KBM-7 (cell line): ENCODE measurements around the gene CDH23.
"Not testable (repeated sequence)": the region's sequence is repeated elsewhere in the genome, so short reads cannot be mapped to it uniquely, and the experiment has no call there.

Experiments used
- DNase-seq: peaks from one replicate; pipeline ENCODE4 v3.0.0-alpha.2; 2015
- in situ Hi-C: fragments of 300-500 bp; cut with MboI; formaldehyde crosslinking; loops from 2 replicates; pipeline ENCODE4 v1.14.3; 2020; ENCODE audit warnings: low sequenced_read_pairs, low pct_unique_long_range_greater_than_20kb, mixed read lengths

The CDH23 gene

DNA sequence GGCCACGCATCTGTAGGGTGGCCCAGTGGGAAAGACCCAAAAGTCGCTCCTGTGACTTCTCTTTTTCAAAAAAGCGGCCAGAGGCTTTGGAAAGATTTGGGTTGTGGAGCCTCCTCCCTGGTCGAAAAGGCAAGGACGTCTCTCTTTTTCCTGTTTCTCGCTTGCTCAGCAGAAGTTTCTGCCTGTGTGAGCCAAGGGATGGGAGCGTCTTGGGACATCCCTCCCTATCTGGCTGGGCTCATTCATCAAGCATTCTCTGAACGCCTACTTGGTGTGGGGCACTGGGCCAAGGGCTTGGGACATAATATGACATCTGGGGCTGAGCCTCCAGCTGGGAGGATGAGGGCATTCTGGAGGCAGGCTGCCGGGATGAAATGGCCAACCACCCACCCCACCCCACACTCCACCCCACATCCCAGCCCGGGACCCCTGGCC lies 201.9 kb downstream of the CDH23 start:
- DNase-seq = no peak
- in situ Hi-C loops = no loop called here

- no peak for DNase-seq
- in situ Hi-C loops = no loop called here
These were observed 202.8 kb downstream of the CDH23 start for GRCh38 chr10:71599518-71599917.

GRCh38 chr10:71600242-71600641 lies 203.5 kb downstream of the CDH23 start:
- in situ Hi-C loops, DNase-seq: not testable (repeated sequence)

DNA sequence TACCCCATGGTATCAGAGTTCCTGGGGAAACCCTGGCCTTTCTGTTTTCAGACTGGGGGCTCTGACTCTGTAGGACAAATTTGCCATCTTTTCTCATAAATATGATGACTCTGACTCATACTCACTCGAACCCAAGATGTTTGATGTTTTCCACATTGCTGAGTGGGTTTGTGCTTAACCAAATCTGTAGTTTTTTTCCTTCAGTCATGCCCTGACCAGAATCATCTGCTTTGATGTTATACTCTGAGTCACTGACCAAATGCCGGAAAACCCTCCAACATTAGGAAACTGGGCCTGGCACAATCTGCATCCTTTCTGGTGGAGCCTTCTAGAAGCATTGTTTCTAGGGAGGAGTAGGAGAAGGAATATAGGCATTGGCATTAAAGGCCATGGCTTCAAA lies 204.1 kb downstream of the CDH23 start:
- in situ Hi-C loops = no loop called here
- DNase-seq = no peak

DNA sequence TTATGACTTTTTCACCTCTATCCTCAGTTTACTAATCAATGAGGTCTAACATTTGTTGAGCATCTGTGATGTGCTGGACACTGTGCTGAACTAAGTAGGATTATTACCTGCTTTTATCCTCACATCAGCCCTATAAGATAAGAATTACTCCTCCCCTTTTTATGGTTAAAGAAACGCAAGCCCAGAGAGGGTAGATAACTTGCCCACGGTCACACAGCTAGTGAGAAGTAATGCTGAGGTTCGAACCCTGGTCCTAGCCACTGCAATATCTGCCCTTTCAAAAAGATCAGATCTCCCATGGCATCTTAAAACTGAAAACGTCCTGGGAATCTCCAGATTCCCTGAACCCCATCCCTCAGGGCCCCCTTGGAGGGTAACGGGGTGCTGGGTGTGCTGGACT lies 204.6 kb downstream of the CDH23 start:
- no peak for DNase-seq
- in situ Hi-C loops = no loop called here

GRCh38 chr10:71603150-71603549 lies 206.4 kb downstream of the CDH23 start:
- DNase-seq = no peak
- in situ Hi-C loops = no loop called here

GRCh38 chr10:71603754-71604153 lies 207.0 kb downstream of the CDH23 start:
- in situ Hi-C loops = no loop called here
- no peak for DNase-seq

DNA sequence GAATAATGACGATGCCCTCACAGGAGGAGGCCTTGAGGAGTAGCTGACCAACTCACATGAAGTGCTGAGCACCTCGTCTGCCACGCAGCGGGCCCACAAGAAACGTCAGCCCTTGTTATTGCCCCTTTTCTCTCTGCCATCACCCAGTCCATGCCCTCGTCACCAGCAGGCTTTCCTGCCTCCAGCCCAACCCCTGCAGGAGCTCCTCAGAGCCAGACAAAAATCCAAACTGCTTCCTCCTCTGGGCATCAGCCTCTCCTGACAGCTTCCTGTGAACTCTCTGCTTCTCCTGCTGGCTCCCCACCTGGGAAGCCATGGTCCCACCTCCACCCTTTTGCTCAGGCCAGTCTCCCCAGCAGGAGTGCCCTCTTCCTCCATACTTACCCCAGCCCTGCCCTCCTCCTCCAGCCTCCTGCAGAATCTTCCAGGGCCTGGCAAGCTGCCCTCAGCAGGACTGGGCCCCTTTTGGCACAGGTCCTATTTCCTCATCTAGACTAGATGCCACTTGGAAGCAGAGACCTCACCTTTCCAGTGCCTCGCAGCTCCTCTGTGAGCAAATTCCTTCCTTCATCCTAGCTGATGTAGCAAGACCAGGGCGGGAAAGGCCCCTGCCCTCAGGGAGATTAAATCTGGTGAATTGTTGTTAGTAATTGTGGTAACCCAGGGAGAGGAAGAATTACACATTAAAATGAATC lies 207.8 kb downstream of the CDH23 start:
- in situ Hi-C loops = no loop called here
- no peak for DNase-seq

DNA sequence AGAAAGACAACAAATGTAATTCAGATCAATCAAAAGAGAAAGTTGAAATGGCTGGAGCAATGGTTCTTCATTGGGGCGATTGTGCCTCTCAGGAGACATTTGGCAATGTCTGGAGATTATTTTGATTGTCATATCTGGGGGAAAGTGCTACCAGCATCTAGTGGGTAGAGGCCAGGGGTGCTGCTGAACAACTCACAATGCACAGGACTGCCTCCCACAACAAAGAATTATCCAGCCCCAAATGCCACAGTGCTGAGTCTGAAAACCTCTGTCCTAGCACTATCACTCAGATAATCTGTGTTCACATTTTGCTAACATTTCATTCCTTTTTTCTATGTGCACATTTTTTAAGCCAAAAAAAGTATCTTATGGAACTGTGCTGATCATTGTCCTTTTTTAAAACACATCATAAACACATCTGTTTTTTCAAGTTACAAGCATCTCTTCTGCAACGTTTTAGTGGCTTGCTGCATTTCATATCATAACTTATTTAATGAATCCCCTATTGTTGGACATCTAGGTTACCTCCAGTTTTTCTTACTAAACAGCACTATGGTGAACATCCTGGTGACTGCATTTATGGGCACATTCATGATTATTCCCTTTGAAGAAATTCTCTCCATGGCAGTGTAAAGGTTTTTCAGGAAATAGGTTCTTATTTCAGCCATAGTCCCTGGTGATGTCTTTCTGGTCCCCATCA lies 208.7 kb downstream of the CDH23 start:
- in situ Hi-C loops = no loop called here
- DNase-seq = no peak

GRCh38 chr10:71606257-71607081 lies 209.7 kb downstream of the CDH23 start:
- DNase-seq = no peak
- in situ Hi-C loops = no loop called here

DNA sequence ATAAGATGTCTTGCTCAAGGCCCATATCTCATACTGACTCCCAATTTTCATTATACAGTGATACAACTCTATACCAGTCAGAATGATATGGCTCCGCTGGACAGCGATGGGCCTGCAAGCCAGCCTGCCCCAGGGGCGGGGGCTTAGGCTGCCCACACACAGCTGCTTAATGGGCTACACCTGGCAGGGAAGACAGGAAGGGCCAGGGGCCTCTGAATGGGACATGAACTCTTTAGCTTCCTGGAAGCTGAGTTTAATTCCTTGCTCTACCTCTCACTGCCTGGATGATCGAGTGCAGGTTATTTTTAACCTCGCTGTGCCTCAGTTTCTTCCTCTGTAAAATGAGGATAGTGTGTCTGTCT lies 210.3 kb downstream of the CDH23 start:
- no peak for DNase-seq
- in situ Hi-C loops = no loop called here

GRCh38 chr10:71608819-71609768 lies 212.4 kb downstream of the CDH23 start:
- in situ Hi-C loops = no loop called here
- peak; percentile 74 for DNase-seq

- in situ Hi-C loops = no loop called here
- no peak for DNase-seq
These were observed 213.9 kb downstream of the CDH23 start for GRCh38 chr10:71610651-71611050.

DNA sequence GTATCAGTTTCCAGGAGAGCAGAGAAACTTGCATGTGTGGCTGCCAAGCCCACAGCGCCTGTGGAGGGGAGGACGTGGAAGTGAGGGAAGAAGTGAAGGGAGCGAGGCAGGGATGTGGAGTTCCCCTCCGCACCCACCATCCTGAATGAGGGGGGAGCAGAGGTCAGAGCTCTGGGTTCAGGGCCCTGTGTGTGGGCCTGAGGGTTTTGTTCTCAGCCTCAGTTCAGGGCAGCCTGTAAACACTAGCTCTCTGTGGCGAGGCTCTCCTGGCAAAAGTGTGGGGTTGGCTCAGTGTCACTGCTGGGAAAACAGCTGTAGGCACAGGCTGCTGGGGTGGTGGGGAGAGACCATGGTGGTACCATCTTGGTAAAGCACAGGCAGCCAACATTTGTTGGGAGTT lies 214.4 kb downstream of the CDH23 start:
- in situ Hi-C loops = no loop called here
- DNase-seq = no peak

- DNase-seq = no peak
- in situ Hi-C loops = no loop called here
These were observed 215.1 kb downstream of the CDH23 start for GRCh38 chr10:71611709-71612422.

GRCh38 chr10:71613261-71613777 lies 216.6 kb downstream of the CDH23 start:
- in situ Hi-C loops = no loop called here
- no peak for DNase-seq

DNA sequence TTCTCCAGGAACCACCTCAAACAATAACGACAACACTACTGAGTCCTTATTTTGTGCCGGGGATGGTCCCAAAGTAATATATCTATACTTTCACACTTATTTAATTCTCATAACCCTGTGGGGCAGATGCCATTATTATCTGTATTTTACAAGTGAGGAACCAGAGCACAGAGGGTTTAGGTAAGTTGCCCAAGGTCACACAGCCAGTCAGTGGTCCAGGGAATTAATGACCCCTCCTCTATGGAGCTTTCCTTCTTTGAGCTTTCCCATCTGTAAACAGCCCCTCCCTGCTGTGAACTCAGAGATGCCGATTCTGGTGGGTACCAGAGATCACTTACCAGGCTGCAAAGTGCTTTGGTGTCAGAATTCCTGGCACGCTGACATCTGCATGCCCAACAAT lies 217.2 kb downstream of the CDH23 start:
- DNase-seq = no peak
- in situ Hi-C loops = no loop called here

DNA sequence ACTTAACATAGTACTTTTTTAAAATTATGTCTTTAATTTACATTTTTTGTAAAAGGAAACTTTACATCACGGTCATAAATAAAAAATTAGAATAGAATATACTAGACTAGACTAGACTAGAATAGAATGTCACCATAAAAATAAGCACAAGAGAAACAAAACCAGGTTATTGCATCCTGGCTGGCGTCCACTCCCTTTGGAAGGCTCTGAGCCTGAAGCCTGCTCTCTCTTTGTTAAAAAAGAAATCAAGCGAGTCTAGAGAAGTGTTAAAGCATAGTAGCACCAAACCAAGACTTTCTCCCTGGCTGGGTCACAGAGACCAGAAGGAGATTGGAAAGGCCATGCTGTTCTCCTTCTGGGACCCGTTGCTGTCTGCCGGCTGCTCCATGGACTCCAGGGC lies 218.2 kb downstream of the CDH23 start:
- in situ Hi-C loops = no loop called here
- DNase-seq = no peak
